Skeletal muscle satellite cell (primary cell): ENCODE measurements around the gene BACE2.
"Not testable (repeated sequence)": the region's sequence is repeated elsewhere in the genome, so short reads cannot be mapped to it uniquely, and the experiment has no call there.

Source experiments
- H3K27me3 ChIP-seq: 2 replicates; pipeline ENCODE4 v1.7.0; 2013; ENCODE audit warnings: low read length; ENCODE audit not compliant: control insufficient read depth, insufficient read depth
- H3K36me3 ChIP-seq: 2 replicates; pipeline ENCODE4 v1.7.0; 2013; ENCODE audit warnings: mild to moderate bottlenecking, control low read depth, low read length; ENCODE audit not compliant: insufficient read depth
- H3K4me1 ChIP-seq: 2 replicates; pipeline ENCODE4 v1.7.0; 2013; ENCODE audit warnings: low read length; ENCODE audit not compliant: control insufficient read depth, insufficient read depth
- H3K4me2 ChIP-seq: 2 replicates; pipeline ENCODE4 v1.7.0; 2013; ENCODE audit warnings: mild to moderate bottlenecking, low read length
- H3K4me3 ChIP-seq: 2 replicates; pipeline ENCODE4 v1.7.0; 2013; ENCODE audit warnings: low read length
- H3K9ac ChIP-seq: 2 replicates; pipeline ENCODE4 v1.7.0; 2013; ENCODE audit warnings: mild to moderate bottlenecking, low read depth, low read length, moderate library complexity
- H3K9me3 ChIP-seq: replicated peaks from 2 replicates; pipeline ENCODE4 v1.7.0; 2013; ENCODE audit warnings: mild to moderate bottlenecking, control low read depth, low read length

BACE2 gene

DNA sequence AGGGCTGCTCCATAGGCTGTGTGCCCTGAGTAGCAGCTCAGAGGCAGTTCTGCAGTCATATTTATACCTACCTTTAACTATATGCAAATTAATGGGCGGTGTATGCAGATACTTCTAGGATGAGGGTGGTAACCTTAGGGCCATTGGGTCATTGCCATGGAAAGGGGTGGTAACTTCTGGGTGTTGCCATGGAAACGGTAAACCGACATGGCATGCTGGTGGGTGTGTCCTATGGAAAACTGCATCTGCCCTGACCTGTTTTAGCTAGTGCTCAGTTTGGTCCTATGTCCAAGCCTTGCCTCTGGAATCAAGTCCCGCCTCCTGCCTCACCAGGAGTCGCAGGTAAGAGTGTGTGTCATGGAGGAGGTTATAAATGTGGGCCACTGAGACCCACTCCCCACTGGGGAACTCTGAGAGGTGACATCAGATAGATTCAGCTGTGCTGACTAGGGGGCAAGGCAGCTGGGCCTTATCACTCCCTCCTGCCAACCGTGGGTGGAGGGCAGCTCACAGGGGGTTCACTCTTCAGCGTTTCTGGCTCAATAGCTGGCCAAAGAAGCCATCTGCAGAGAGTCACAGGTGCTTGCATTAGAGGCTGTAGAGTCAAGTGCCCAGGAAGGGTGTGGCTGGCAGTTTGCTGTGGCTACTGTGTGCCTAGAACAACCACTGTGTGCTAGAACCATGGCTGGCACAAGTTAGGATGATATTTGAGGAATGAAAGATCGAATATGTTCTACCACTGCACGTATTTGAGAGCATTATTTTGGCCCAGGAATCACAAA lies 19.0 kb downstream of the BACE2 start:
- H3K36me3 ChIP-seq: no peaks in the 10 kb centered on the region
- H3K4me3 ChIP-seq: no peak overlapping the region
- no peaks in the 10 kb centered on the region for H3K9me3 ChIP-seq
- H3K9ac ChIP-seq: no peak overlapping the region
- no peaks in the 10 kb centered on the region for H3K27me3 ChIP-seq
- no peaks in the 10 kb centered on the region for H3K4me1 ChIP-seq
- H3K4me2 ChIP-seq: no peak overlapping the region

DNA sequence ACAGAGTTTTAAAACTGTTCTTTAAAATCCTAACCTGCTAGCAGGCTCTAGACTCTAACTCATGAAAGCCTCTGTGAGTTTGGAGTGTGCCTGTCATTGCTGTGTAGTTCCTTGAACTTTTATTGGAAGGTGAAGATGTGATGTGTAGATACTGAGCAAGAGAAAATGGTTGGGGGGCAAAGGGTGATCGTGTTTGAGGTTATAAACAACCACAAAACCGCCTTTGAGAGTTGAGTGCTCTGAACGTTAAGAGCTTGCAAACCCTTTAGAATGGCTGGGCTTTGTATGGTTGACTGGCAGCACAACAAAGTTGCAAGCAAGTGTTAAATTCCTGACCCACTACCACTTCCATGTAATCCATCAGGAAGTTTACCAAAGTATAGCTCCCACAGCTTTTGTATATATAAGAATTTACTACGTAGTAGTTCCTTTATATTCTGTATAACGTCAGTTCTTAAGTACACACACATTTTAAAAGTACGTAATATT lies 19.6 kb downstream of the BACE2 start:
- Histone ChIP-seq H3K36me3 (no peaks in the 10 kb centered on the region), H3K4me1 (no peaks in the 10 kb centered on the region), H3K4me2 (no peak overlapping the region), H3K9ac (no peak overlapping the region), H3K4me3 (no peak overlapping the region), H3K9me3 (no peaks in the 10 kb centered on the region), H3K27me3 (no peaks in the 10 kb centered on the region)

DNA sequence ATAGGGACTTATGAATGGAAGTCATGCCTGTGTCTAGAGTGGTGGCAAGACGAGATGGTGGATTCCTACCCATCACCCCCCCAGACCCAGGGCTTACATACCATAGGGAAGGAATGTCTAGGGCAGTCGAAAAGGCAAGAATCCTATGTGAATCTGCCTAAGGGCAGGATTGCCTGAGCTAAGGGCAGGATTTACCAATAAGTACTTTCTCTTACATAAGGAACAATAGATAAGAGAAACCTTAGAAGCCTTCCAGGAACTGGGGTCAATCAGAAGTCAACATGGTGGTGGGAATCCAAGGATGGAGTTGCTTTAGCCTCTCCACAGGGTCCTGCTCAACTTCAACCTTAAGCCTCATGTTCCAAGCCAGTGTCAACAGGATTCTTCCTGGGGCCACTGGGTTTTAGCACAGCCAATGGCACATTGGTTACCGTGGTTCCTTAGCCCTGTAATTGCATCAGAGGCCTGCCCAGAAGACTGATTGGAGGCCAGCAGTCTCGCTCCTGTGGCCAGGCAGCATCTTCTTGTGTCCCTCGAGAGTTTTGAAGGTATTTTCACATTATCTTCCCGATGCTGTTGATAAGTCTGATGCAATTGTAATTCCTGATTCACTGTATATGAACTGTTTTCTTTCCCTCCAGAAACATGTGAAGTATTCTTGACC lies 20.7 kb downstream of the BACE2 start:
- H3K9me3 ChIP-seq: no peaks in the 10 kb centered on the region
- no peak overlapping the region for H3K4me3 ChIP-seq
- no peak overlapping the region for H3K4me2 ChIP-seq
- H3K27me3 ChIP-seq: no peaks in the 10 kb centered on the region
- H3K4me1 ChIP-seq: no peaks in the 10 kb centered on the region
- H3K9ac ChIP-seq: no peak overlapping the region
- no peaks in the 10 kb centered on the region for H3K36me3 ChIP-seq

DNA sequence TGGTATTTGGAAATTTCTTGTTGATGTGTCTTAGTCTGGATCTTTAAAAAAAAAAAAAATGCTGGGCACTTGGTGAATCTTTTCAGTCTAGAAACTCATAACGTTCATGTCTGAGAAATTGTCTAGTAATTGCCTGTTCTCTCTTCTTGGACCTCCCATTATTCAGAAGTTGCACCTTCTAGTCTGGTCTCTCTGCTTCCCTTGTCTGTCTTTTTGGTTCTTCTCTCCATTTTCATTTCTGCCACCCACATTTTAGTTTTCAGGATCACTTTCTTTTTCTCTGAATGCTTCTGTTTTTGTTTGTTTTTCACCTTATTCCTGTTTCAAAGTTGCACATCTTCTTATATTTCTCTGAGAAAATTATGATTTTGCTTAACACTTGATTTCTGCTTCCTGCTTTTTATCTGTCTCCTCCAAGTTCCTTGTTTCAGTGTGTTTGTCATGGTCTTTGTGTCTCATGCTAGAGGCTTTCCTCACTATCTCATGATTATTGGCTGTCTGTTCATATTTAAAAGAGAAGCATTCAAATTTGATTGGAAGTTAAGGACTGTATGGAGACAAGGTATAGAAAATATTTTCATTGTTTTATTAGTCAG lies 21.3 kb downstream of the BACE2 start:
- Histone ChIP-seq H3K27me3 (no peaks in the 10 kb centered on the region), H3K4me3 (no peak overlapping the region), H3K9ac (no peak overlapping the region), H3K4me1 (no peaks in the 10 kb centered on the region), H3K36me3 (no peaks in the 10 kb centered on the region), H3K4me2 (no peak overlapping the region), H3K9me3 (no peaks in the 10 kb centered on the region)

GRCh38 chr21:41192552-41192951 lies 24.6 kb downstream of the BACE2 start:
- not testable (repeated sequence) for H3K4me2 ChIP-seq, H3K4me3 ChIP-seq, H3K36me3 ChIP-seq, H3K4me1 ChIP-seq, H3K27me3 ChIP-seq, H3K9ac ChIP-seq, H3K9me3 ChIP-seq

DNA sequence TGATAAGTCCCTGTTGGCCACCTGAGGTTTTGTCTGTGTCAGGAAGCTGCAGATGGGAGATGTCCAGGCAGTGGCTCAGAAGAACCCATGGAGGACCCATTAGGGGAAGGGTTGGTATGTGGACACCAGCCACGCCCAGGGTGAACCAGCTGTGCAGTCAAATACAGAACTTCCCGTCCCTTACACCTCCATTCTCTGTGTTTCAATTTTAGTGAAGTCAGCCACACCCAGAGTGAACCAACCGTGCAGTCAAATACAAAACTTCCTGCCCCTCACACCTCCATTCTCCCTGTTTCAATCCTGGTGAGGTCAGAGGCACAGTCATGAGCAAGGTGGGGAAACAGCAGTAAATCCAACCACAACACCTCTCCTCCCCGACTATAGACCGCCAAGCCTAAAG lies 27.4 kb downstream of the BACE2 start:
- no peaks in the 10 kb centered on the region for H3K4me1 ChIP-seq
- H3K9me3 ChIP-seq: no peaks in the 10 kb centered on the region
- H3K4me3 ChIP-seq: no peak overlapping the region
- H3K36me3 ChIP-seq: no peaks in the 10 kb centered on the region
- no peak overlapping the region for H3K9ac ChIP-seq
- no peak overlapping the region for H3K4me2 ChIP-seq
- no peaks in the 10 kb centered on the region for H3K27me3 ChIP-seq

DNA sequence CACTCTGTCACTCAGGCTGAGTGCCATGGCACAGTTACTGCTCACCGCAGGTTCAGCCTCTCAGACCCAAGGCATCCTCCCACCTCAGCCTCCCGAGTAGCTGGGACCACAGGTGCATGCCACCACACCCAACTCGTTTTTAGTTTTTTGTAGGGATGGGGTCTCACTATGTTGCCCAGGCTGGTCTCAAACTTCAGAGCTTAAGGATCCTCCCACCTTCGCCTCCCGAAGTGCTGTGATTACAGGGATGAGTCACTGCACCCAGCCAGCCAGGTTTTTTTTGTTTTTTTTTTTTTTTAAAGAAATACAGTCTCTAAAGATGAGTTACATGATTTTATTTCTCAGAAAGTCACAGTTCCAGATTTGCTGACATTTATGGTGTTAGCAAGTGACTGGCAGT lies 29.0 kb downstream of the BACE2 start:
- Histone ChIP-seq H3K27me3 (no peaks in the 10 kb centered on the region), H3K4me2 (no peak overlapping the region), H3K9ac (no peak overlapping the region), H3K4me1 (no peaks in the 10 kb centered on the region), H3K4me3 (no peak overlapping the region), H3K36me3 (no peaks in the 10 kb centered on the region), H3K9me3 (no peaks in the 10 kb centered on the region)

DNA sequence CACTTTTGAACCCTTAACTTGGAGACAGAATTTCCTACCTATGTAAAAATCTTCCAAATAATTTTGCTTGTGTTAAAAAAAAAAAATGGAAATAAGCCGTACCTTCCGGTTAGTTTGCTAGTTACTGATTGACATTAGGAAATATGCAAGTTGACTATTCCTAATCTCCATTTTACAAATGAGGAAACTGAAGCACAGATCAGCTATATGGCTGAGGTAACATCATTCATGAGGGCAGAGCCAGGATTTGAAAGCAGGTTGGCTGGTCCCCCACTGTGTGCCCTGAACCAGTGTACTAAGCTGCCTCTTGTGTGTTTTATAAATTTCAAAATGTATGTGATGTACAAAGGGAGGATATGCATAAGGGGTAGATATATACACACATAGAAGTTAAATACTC lies 29.6 kb downstream of the BACE2 start:
- no peak overlapping the region for H3K4me2 ChIP-seq
- H3K4me3 ChIP-seq: no peak overlapping the region
- H3K9ac ChIP-seq: no peak overlapping the region
- no peaks in the 10 kb centered on the region for H3K4me1 ChIP-seq
- no peaks in the 10 kb centered on the region for H3K27me3 ChIP-seq
- no peaks in the 10 kb centered on the region for H3K36me3 ChIP-seq
- no peaks in the 10 kb centered on the region for H3K9me3 ChIP-seq

- H3K9me3 ChIP-seq, H3K27me3 ChIP-seq, H3K4me1 ChIP-seq, H3K4me3 ChIP-seq, H3K36me3 ChIP-seq, H3K9ac ChIP-seq, H3K4me2 ChIP-seq: not testable (repeated sequence)
Measured at GRCh38 chr21:41198647-41199046, 30.7 kb downstream of the BACE2 start.

DNA sequence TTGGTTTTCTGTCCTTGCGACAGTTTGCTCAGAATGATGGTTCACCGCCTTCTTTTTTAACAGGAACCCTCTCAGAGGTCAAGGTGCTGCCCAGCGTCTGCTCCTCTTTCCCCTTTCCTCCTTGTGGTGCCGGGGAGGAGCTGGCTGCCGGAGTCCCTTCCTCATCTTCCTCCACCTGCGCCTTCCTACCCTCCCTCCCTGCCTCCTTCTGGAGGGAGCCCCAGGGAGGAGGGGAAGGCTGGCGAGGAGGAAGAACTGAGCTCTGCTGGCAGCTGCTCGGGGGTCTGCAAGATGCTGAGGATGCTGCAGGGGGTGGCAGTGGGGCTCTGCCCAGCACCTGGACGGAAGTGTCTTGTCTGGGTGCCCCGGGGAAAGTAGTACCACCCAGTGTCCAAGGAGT lies 31.2 kb downstream of the BACE2 start:
- Histone ChIP-seq H3K36me3 (no peaks in the 10 kb centered on the region), H3K27me3 (no peaks in the 10 kb centered on the region), H3K9me3 (no peaks in the 10 kb centered on the region), H3K4me2 (no peak overlapping the region), H3K4me3 (no peak overlapping the region), H3K9ac (no peak overlapping the region), H3K4me1 (no peaks in the 10 kb centered on the region)

DNA sequence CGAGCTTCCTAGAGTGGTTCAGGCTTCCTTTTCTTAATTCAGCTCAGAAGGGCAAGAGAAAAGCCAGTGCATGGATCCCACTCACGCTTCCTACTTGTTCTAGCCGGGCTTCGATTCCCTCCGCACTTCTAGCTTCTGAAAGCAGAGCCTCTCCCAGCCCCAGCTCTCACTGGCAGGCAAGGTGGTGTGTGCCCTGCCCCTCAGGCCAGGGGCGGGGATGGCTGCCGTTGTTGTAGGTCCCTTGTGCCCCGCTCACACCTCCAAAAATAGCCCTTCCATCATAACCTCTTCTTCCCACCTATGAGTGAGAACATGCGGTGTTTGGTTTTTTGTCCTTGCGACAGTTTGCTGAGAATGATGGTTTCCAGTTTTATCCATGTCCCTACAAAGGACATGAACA lies 31.6 kb downstream of the BACE2 start:
- no peak overlapping the region for H3K9ac ChIP-seq
- no peaks in the 10 kb centered on the region for H3K9me3 ChIP-seq
- no peak overlapping the region for H3K4me3 ChIP-seq
- H3K27me3 ChIP-seq: no peaks in the 10 kb centered on the region
- H3K4me2 ChIP-seq: no peak overlapping the region
- H3K4me1 ChIP-seq: no peaks in the 10 kb centered on the region
- H3K36me3 ChIP-seq: no peaks in the 10 kb centered on the region
